Neural progenitor cell (in vitro differentiated cells): ENCODE results near the gene SAMD4A. TPM values are rescaled to one million over a fixed set of nuclear protein-coding genes. Genes with fewer than 3 reads are reported as not detected.

Source experiments
- DNase-seq: peaks from one replicate; pipeline ENCODE4 v3.0.0-alpha.2; 2016; ENCODE audit warnings: low spot score
- H2AFZ ChIP-seq: fragments of 200-600 bp; sonication (generic); replicated peaks from 2 replicates; pipeline ENCODE4 v1.6.1; 2016; ENCODE audit warnings: antibody characterized with exemption
- H3F3A ChIP-seq: fragments of 200-600 bp; sonication (generic); 2 replicates; pipeline ENCODE4 v1.6.1; 2016; ENCODE audit warnings: antibody characterized with exemption, low read depth
- H3K27ac ChIP-seq: fragments of 200-600 bp; sonication (generic); 2 replicates; pipeline ENCODE4 v1.5.1; 2016; ENCODE audit warnings: mild to moderate bottlenecking
- H3K27me3 ChIP-seq: fragments of 200-600 bp; sonication (generic); 2 replicates; pipeline ENCODE4 v1.6.1; 2016; ENCODE audit warnings: mild to moderate bottlenecking, moderate library complexity
- H3K36me3 ChIP-seq: fragments of 200-600 bp; sonication (generic); 2 replicates; pipeline ENCODE4 v1.5.1; 2016
- H3K4me1 ChIP-seq: fragments of 200-600 bp; sonication (generic); 2 replicates; pipeline ENCODE4 v1.6.1; 2016; ENCODE audit warnings: mixed run types
- H3K4me2 ChIP-seq: fragments of 200-600 bp; sonication (generic); 2 replicates; pipeline ENCODE4 v1.6.1; 2016
- H3K4me3 ChIP-seq: fragments of 200-600 bp; sonication (generic); 2 replicates; pipeline ENCODE4 v1.5.1; 2016
- H3K79me2 ChIP-seq: fragments of 200-600 bp; sonication (generic); 2 replicates; pipeline ENCODE4 v1.6.1; 2016; ENCODE audit warnings: low read depth
- H3K9ac ChIP-seq: fragments of 200-600 bp; sonication (generic); 2 replicates; pipeline ENCODE4 v1.6.1; 2016
- H3K9me3 ChIP-seq: fragments of 200-600 bp; sonication (generic); 2 replicates; pipeline ENCODE4 v1.5.1; 2016; ENCODE audit warnings: low read depth
- H4K20me1 ChIP-seq: fragments of 200-600 bp; sonication (generic); 2 replicates; pipeline ENCODE4 v1.6.1; 2016; ENCODE audit warnings: low read depth
- H3K27ac Mint-ChIP-seq: 3 replicates; pipeline ENCODE4 v1.8.0; 2021; ENCODE audit warnings: mixed read lengths
- H3K27me3 Mint-ChIP-seq: 2 replicates; pipeline ENCODE4 v1.8.0; 2022; ENCODE audit warnings: low read depth, mild to moderate bottlenecking, inconsistent platforms, moderate library complexity, mixed read lengths; ENCODE audit not compliant: insufficient read depth
- H3K36me3 Mint-ChIP-seq: 3 replicates; pipeline ENCODE4 v1.8.0; 2021; ENCODE audit warnings: mixed read lengths
- H3K4me1 Mint-ChIP-seq: 3 replicates; pipeline ENCODE4 v1.8.0; 2021; ENCODE audit warnings: mixed read lengths
- H3K4me3 Mint-ChIP-seq: 3 replicates; pipeline ENCODE4 v1.8.0; 2021; ENCODE audit warnings: mild to moderate bottlenecking, moderate library complexity, mixed read lengths
- H3K9me3 Mint-ChIP-seq: 3 replicates; pipeline ENCODE4 v1.8.0; 2020; ENCODE audit warnings: mixed read lengths
- CTCF ChIP-seq: fragments of 200-600 bp; sonication (generic); IDR thresholded peaks from 2 replicates; pipeline ENCODE4 v1.5.1; 2017; ENCODE audit warnings: antibody characterized with exemption, mild to moderate bottlenecking
- EZH2 ChIP-seq: fragments of 200-600 bp; sonication (generic); IDR thresholded peaks from 2 replicates; pipeline ENCODE4 v1.6.1; 2017; ENCODE audit warnings: antibody characterized with exemption, mild to moderate bottlenecking, moderate library complexity
- EZH2phosphoT487 ChIP-seq: fragments of 200-600 bp; sonication (generic); IDR thresholded peaks from 2 replicates; pipeline ENCODE4 v1.6.1; 2017; ENCODE audit warnings: antibody characterized with exemption
- total RNA-seq: library from RNA; depleted of rRNA; stranded (reverse); fragments of >200 nt; gene quantifications from 2 replicates; pipeline ENCODE4 v1.2.3, GENCODE V29; 2015; ENCODE audit warnings: low replicate concordance

Gene SAMD4A
- total RNA-seq, 1 donor from 2014 or later, result 4.3 TPM

DNA sequence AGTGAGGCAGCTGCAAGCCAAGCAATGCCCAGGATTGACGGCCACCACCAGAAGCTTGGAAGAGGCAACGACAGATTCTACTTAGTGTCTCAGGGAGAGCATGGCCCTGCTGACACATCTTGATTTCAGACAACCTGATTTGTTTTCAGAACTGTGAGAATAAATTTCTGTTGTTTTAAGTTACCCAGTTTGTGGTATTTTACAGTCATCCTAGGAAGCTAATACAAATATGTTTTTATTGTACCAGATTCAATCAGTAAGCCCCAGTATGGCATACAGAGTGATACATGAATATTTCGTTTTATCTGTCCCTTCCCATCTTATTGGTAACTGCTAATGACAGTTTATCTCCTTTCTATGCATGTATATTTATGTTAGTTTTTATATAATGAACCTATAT, 62.3 kb downstream of the SAMD4A start:
- Histone ChIP-seq H3K27me3 (no peaks in the 10 kb centered on the region), H3K9ac (no peak overlapping the region), H3K27ac (no peak overlapping the region), H3K4me3 (no peak overlapping the region), H3K9me3 (no peaks in the 10 kb centered on the region), H3F3A (peaks cover 4% of the 10 kb centered on the region), H3K4me2 (no peak overlapping the region), H2AFZ (no peak overlapping the region), H3K4me1 (peaks cover 16% of the 10 kb centered on the region), H3K79me2 (no peaks in the 10 kb centered on the region), H3K36me3 (no peaks in the 10 kb centered on the region), H4K20me1 (no peaks in the 10 kb centered on the region)
- no peak for DNase-seq
- Mint-ChIP-seq H3K4me3 (no peak overlapping the region), H3K4me1 (peaks cover 37% of the 10 kb centered on the region), H3K36me3 (no peaks in the 10 kb centered on the region), H3K9me3 (no peaks in the 10 kb centered on the region), H3K27ac (no peak overlapping the region), H3K27me3 (no peaks in the 10 kb centered on the region)
- no peak for TF ChIP-seq CTCF

GRCh38 chr14:54629635-54630360, 62.9 kb downstream of the SAMD4A start:
- Histone ChIP-seq H2AFZ (no peak overlapping the region), H4K20me1 (no peaks in the 10 kb centered on the region), H3K36me3 (no peaks in the 10 kb centered on the region), H3K27ac (no peak overlapping the region), H3K27me3 (no peaks in the 10 kb centered on the region), H3F3A (peaks cover 4% of the 10 kb centered on the region), H3K4me1 (peaks cover 16% of the 10 kb centered on the region), H3K9ac (no peak overlapping the region), H3K4me2 (no peak overlapping the region), H3K4me3 (no peak overlapping the region), H3K9me3 (no peaks in the 10 kb centered on the region), H3K79me2 (no peaks in the 10 kb centered on the region)
- Mint-ChIP-seq H3K4me1 (peaks cover 31% of the 10 kb centered on the region), H3K9me3 (no peaks in the 10 kb centered on the region), H3K27ac (no peak overlapping the region), H3K4me3 (no peak overlapping the region), H3K27me3 (no peaks in the 10 kb centered on the region), H3K36me3 (no peaks in the 10 kb centered on the region)
- no peak for DNase-seq
- TF ChIP-seq EZH2, result no peak
- TF ChIP-seq EZH2phosphoT487, result no peak
- no peak for TF ChIP-seq CTCF

DNA sequence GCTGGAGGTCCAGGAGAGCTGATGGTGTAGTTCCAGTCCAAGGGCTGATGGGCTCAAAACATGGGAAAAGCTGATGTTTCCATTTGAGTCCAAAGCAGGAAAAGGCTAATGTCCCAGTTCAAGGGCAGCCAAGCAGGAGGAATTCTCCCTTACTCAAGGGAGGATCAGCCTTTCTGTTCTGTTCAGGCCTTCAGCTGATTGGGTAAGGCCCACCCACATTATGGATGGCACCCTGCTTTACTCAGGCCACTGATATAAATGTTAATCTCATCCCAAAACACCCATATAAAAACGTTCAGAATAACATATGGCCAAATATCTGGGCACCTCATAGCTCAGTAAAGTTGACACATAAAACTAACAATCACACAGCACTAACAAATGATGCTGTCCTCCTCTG, 64.1 kb downstream of the SAMD4A start:
- peaks cover 20% of the 10 kb centered on the region for H3K4me1 Mint-ChIP-seq
- H3K36me3 Mint-ChIP-seq, result no peaks in the 10 kb centered on the region
- Histone ChIP-seq H2AFZ (no peak overlapping the region), H3K79me2 (no peaks in the 10 kb centered on the region), H3K4me1 (peaks cover 11% of the 10 kb centered on the region), H3K9ac (no peak overlapping the region), H4K20me1 (no peaks in the 10 kb centered on the region), H3K36me3 (no peaks in the 10 kb centered on the region), H3F3A (peaks cover 4% of the 10 kb centered on the region), H3K27me3 (no peaks in the 10 kb centered on the region), H3K27ac (no peak overlapping the region), H3K9me3 (no peaks in the 10 kb centered on the region), H3K4me3 (no peak overlapping the region), H3K4me2 (no peak overlapping the region)
- H3K27me3 Mint-ChIP-seq, result no peaks in the 10 kb centered on the region
- DNase-seq, result no peak
- no peak overlapping the region for H3K4me3 Mint-ChIP-seq
- no peak for TF ChIP-seq EZH2phosphoT487
- no peak for TF ChIP-seq CTCF
- no peak for TF ChIP-seq EZH2
- H3K9me3 Mint-ChIP-seq, result no peaks in the 10 kb centered on the region
- no peak overlapping the region for H3K27ac Mint-ChIP-seq
